ENCODE measurements around the gene HMGCS1.
"Not testable (repeated sequence)": the region's sequence is repeated elsewhere in the genome, so short reads cannot be mapped to it uniquely, and the experiment has no call there.

HMGCS1 gene

GRCh38 chr5:43313035-43313853, at the start of gene HMGCS1:
TSS of gene HMGCS1 (minus strand) at chr5:43313412. CDS start at chr5:43298965, 14,447 bp downstream.
- peak; percentile 96 for DNase-seq (ENCODE audit: low read depth)

GRCh38 chr5:43358726-43359125, 45.5 kb upstream of the HMGCS1 start:
- DNase-seq (ENCODE audit: low read depth): no peak

- no peak for DNase-seq (ENCODE audit: low read depth)
These were observed 45.1 kb upstream of the HMGCS1 start for GRCh38 chr5:43358301-43358700.

- no peak for DNase-seq (ENCODE audit: low read depth)
These were observed 44.7 kb upstream of the HMGCS1 start for GRCh38 chr5:43357878-43358281.

GRCh38 chr5:43357067-43357466, 43.9 kb upstream of the HMGCS1 start:
- no peak for DNase-seq (ENCODE audit: low read depth)

- no peak for DNase-seq (ENCODE audit: low read depth)
These were observed 41.6 kb upstream of the HMGCS1 start for GRCh38 chr5:43354774-43355173.

- no peak for DNase-seq (ENCODE audit: low read depth)
These were observed 40.5 kb upstream of the HMGCS1 start for GRCh38 chr5:43353668-43354067.

GRCh38 chr5:43352915-43353314, 39.7 kb upstream of the HMGCS1 start:
- DNase-seq (ENCODE audit: low read depth): no peak

GRCh38 chr5:43352131-43352530, 38.9 kb upstream of the HMGCS1 start:
- DNase-seq (ENCODE audit: low read depth): no peak

GRCh38 chr5:43348861-43349363, 35.7 kb upstream of the HMGCS1 start:
- no peak for DNase-seq (ENCODE audit: low read depth)

- DNase-seq (ENCODE audit: low read depth): no peak
These were observed 35.0 kb upstream of the HMGCS1 start for GRCh38 chr5:43348207-43348606.

GRCh38 chr5:43338862-43339261, 25.6 kb upstream of the HMGCS1 start:
- no peak for DNase-seq (ENCODE audit: low read depth)

- DNase-seq (ENCODE audit: low read depth): no peak
These were observed 22.9 kb upstream of the HMGCS1 start for GRCh38 chr5:43336159-43336558.

- DNase-seq (ENCODE audit: low read depth): no peak
These were observed 22.5 kb upstream of the HMGCS1 start for GRCh38 chr5:43335681-43336080.

- no peak for DNase-seq (ENCODE audit: low read depth)
These were observed 19.2 kb upstream of the HMGCS1 start for GRCh38 chr5:43332401-43332800.

GRCh38 chr5:43325624-43326023, 12.4 kb upstream of the HMGCS1 start:
- DNase-seq (ENCODE audit: low read depth): not testable (repeated sequence)

- not testable (repeated sequence) for DNase-seq (ENCODE audit: low read depth)
These were observed 10.3 kb upstream of the HMGCS1 start for GRCh38 chr5:43323488-43323887.

GRCh38 chr5:43320846-43321245, 7.6 kb upstream of the HMGCS1 start:
- DNase-seq (ENCODE audit: low read depth): no peak

- DNase-seq (ENCODE audit: low read depth): no peak
These were observed 3.2 kb upstream of the HMGCS1 start for GRCh38 chr5:43316421-43316820.

- no peak for DNase-seq (ENCODE audit: low read depth)
These were observed 2.5 kb upstream of the HMGCS1 start for GRCh38 chr5:43315682-43316081.

GRCh38 chr5:43315263-43315662, 2.1 kb upstream of the HMGCS1 start:
- DNase-seq (ENCODE audit: low read depth): no peak

GRCh38 chr5:43314724-43315123, 1.5 kb upstream of the HMGCS1 start:
- no peak for DNase-seq (ENCODE audit: low read depth)

- no peak for DNase-seq (ENCODE audit: low read depth)
These were observed 744 bp upstream of the HMGCS1 start for GRCh38 chr5:43313854-43314457.

- DNase-seq (ENCODE audit: low read depth): no peak
These were observed 545 bp downstream of the HMGCS1 start for GRCh38 chr5:43312699-43313034.

Data from stimulated activated CD8-positive, alpha-beta memory T cell treated with anti-CD3 and anti-CD28 coated beads, Interleukin-4, amount 100 ng/mL, for 24 hours (primary cell).